Loucy (cell line): ENCODE results near the gene NMU.

Source experiments
- H2AFZ ChIP-seq: fragments of 200-600 bp; sonication (generic); 2 replicates; pipeline ENCODE4 v1.6.0; 2016; ENCODE audit warnings: antibody characterized with exemption, mild to moderate bottlenecking, low read length, moderate library complexity
- H3F3A ChIP-seq: fragments of 200-600 bp; 2 replicates; pipeline ENCODE4 v1.6.0; 2016; ENCODE audit warnings: antibody characterized with exemption, low read depth, mild to moderate bottlenecking
- H3K27me3 ChIP-seq: fragments of 200-600 bp; sonication (generic); 2 replicates; pipeline ENCODE4 v1.6.1; 2014; ENCODE audit warnings: low read length, mild to moderate bottlenecking; ENCODE audit not compliant: insufficient read depth, poor library complexity, severe bottlenecking
- H3K36me3 ChIP-seq: fragments of 200-600 bp; sonication (generic); 2 replicates; pipeline ENCODE4 v1.6.1; 2016; ENCODE audit warnings: low read length; ENCODE audit not compliant: insufficient read depth
- H3K4me1 ChIP-seq: fragments of 200-600 bp; sonication (generic); 2 replicates; pipeline ENCODE4 v1.5.1; 2014; ENCODE audit warnings: low read length, mild to moderate bottlenecking; ENCODE audit not compliant: insufficient read depth, poor library complexity, severe bottlenecking
- H3K4me2 ChIP-seq: fragments of 200-600 bp; sonication (generic); 2 replicates; pipeline ENCODE4 v1.6.0; 2014; ENCODE audit warnings: antibody characterized with exemption, low read length, low read depth, mild to moderate bottlenecking; ENCODE audit not compliant: poor library complexity, severe bottlenecking
- H3K4me3 ChIP-seq: fragments of 200-600 bp; sonication (generic); 2 replicates; pipeline ENCODE4 v1.5.1; 2014; ENCODE audit warnings: low read length, mild to moderate bottlenecking, mixed read lengths; ENCODE audit not compliant: poor library complexity, severe bottlenecking
- H3K79me2 ChIP-seq: fragments of 200-600 bp; sonication (generic); 2 replicates; pipeline ENCODE4 v1.6.1; 2014; ENCODE audit warnings: low read length; ENCODE audit not compliant: insufficient read depth
- H3K9ac ChIP-seq: fragments of 200-600 bp; sonication (generic); 2 replicates; pipeline ENCODE4 v1.6.0; 2014; ENCODE audit warnings: mild to moderate bottlenecking, low read depth, low read length, moderate library complexity; ENCODE audit not compliant: poor library complexity, severe bottlenecking
- H3K9me2 ChIP-seq: fragments of 200-600 bp; sonication (generic); replicated peaks from 2 replicates; pipeline ENCODE4 v1.6.1; 2016; ENCODE audit warnings: low read depth, low read length, mixed read lengths
- H3K9me3 ChIP-seq: fragments of 200-600 bp; sonication (generic); 2 replicates; pipeline ENCODE4 v1.6.1; 2014; ENCODE audit warnings: mild to moderate bottlenecking, antibody characterized with exemption, low read length, low read depth; ENCODE audit not compliant: insufficient read depth
- H4K20me1 ChIP-seq: fragments of 200-600 bp; sonication (generic); 2 replicates; pipeline ENCODE4 v1.6.0; 2014; ENCODE audit warnings: antibody characterized with exemption, low read length, mild to moderate bottlenecking; ENCODE audit not compliant: insufficient read depth, poor library complexity, severe bottlenecking
- CTCF ChIP-seq: fragments of 200-600 bp; sonication (generic); conservative IDR thresholded peaks from 2 replicates; pipeline ENCODE4 v1.5.1; 2014; ENCODE audit warnings: mild to moderate bottlenecking, antibody characterized with exemption, low read length
- EZH2phosphoT487 ChIP-seq: fragments of 200-600 bp; IDR thresholded peaks from 2 replicates; pipeline ENCODE4 v1.6.1; 2018; ENCODE audit warnings: antibody characterized with exemption, mild to moderate bottlenecking, moderate library complexity, borderline replicate concordance

The NMU gene

GRCh38 chr4:55575513-55575912 lies 60.6 kb downstream of the NMU start:
- Histone ChIP-seq H3K9me3 (no peaks in the 10 kb centered on the region), H2AFZ (no peak overlapping the region), H3K9me2 (no peaks in the 10 kb centered on the region), H4K20me1 (no peaks in the 10 kb centered on the region), H3K4me3 (no peak overlapping the region), H3K79me2 (no peaks in the 10 kb centered on the region), H3K4me1 (no peaks in the 10 kb centered on the region), H3K27me3 (no peaks in the 10 kb centered on the region), H3K36me3 (no peaks in the 10 kb centered on the region), H3K9ac (no peak overlapping the region), H3F3A (no peaks in the 10 kb centered on the region), H3K4me2 (no peak overlapping the region)
- TF ChIP-seq EZH2phosphoT487 = no peak
- TF ChIP-seq CTCF = no peak

DNA sequence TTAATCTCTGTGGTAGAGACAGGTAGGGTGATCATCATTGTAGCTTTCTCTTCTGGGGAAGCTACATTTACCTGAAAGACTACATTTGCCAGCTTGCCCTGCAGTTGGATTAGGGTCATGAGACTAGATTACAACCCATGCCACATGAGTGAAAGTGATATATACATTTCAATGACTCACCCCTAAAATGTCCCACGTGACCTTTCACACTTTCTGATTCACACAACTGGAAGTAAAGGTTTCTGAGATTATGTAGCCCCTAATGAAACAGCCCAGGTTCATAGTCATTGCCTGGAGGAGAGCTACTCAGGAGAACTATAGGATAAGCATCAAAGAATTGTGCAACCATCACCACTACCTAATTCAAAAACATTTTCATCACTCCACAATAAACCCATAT lies 61.8 kb downstream of the NMU start:
- Histone ChIP-seq H3K9me3 (no peaks in the 10 kb centered on the region), H3F3A (no peaks in the 10 kb centered on the region), H4K20me1 (no peaks in the 10 kb centered on the region), H3K4me3 (no peak overlapping the region), H3K9ac (no peak overlapping the region), H3K9me2 (no peaks in the 10 kb centered on the region), H3K4me2 (no peak overlapping the region), H3K4me1 (no peaks in the 10 kb centered on the region), H3K79me2 (no peaks in the 10 kb centered on the region), H3K36me3 (no peaks in the 10 kb centered on the region), H3K27me3 (no peaks in the 10 kb centered on the region), H2AFZ (no peak overlapping the region)
- TF ChIP-seq CTCF = no peak
- no peak for TF ChIP-seq EZH2phosphoT487

GRCh38 chr4:55571806-55572205 lies 64.3 kb downstream of the NMU start:
- H3K36me3 ChIP-seq = no peaks in the 10 kb centered on the region
- H2AFZ ChIP-seq = no peak overlapping the region
- no peaks in the 10 kb centered on the region for H3K9me2 ChIP-seq
- no peak overlapping the region for H3K9ac ChIP-seq
- no peaks in the 10 kb centered on the region for H3K79me2 ChIP-seq
- H3K9me3 ChIP-seq = no peaks in the 10 kb centered on the region
- no peaks in the 10 kb centered on the region for H4K20me1 ChIP-seq
- no peak overlapping the region for H3K4me2 ChIP-seq
- H3F3A ChIP-seq = no peaks in the 10 kb centered on the region
- no peaks in the 10 kb centered on the region for H3K27me3 ChIP-seq
- H3K4me1 ChIP-seq = no peaks in the 10 kb centered on the region
- TF ChIP-seq EZH2phosphoT487 (no peak), CTCF (no peak)
- no peak overlapping the region for H3K4me3 ChIP-seq
